ENCODE results near the gene CES4A. TPM values are rescaled to one million over a fixed set of nuclear protein-coding genes. Genes with fewer than 3 reads are reported as not detected.

CES4A gene
- total and polyA plus RNA-seq, 2 of the 13 experiments (the other 11 are each of a cell fraction or from before 2014, with no cell fraction given), result 0.09 to 0.17 TPM

DNA sequence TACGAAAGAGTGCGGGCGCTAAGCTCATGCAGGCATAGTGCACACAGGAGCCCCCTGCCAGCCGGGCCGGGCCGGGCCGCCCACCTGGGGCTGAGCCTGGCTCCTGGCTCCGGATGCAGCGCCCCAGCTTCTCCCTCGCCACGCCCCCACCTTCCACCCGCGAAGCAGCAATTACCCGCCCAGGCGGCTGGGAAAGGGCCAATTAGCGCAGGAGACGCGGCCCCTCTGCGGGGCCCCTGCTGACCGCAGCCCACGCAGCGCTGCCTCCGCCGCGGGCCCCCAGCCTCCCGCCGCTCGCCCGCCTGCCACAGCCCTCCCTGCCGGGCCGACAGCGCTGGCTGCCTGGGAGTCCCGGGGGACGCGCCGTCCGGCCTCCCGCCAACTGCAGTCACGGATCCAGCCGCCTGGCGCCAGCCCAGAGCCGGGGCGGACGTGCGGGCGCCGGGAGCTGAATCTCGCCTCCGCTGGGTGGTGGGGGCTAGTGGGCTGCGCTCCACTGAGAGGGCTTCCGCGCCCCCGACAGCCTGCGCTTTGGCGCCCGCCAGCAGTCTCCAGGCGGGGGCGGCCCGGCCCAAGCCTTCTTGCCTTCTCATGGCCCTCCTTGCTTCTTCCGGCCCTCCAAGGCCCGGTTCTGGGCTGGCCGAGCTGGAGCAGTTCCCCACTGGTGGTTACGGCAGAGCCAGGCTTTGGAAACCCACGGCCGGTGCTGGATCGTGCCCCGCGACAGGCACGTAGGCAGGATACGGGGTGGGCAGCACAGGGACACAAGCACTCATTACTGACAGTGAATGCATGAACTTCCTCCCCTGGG, 25.6 kb downstream of the CES4A start (continued):
- TF ChIP-seq HNRNPLL (IDR thresholded peaks at IDR 0.05; ENCODE audit: low read depth, low read length, poor library complexity, severe bottlenecking) (peak; percentile 64), REL (CRISPR knock-in tag; conservative IDR thresholded peaks at IDR 0.05) (peak; percentile 63; the same call in 1 of the 2 replicates), TAF15 (IDR thresholded peaks at IDR 0.05; ENCODE audit: low read depth, low read length, poor library complexity, severe bottlenecking) (no peak), ZNF776 (CRISPR knock-in tag; IDR thresholded peaks at IDR 0.05) (peak; percentile 27; the same call in 1 of the 2 replicates), POGZ (CRISPR knock-in tag; IDR thresholded peaks at IDR 0.05) (no peak; the same call in 1 of the 2 replicates), ZFAT (CRISPR knock-in tag; conservative IDR thresholded peaks at IDR 0.05) (peak; percentile 72; the same call in 1 of the 2 replicates), ZNF672 (CRISPR knock-in tag; IDR thresholded peaks at IDR 0.05) (peak; percentile 47; the same call in 1 of the 2 replicates), ZFP90 (CRISPR knock-in tag; IDR thresholded peaks at IDR 0.05; ENCODE audit: borderline replicate concordance) (0 out of 2 replicates have a peak, but pooled peaks have one; percentile 28), ZNF160 (CRISPR knock-in tag; IDR thresholded peaks at IDR 0.05) (0 out of 2 replicates have a peak, but pooled peaks have one; percentile 41), THAP11 (CRISPR knock-in tag; IDR thresholded peaks at IDR 0.05) (peak; percentile 23; the same call in 1 of the 2 replicates), HNRNPUL1 (IDR thresholded peaks at IDR 0.05; ENCODE audit: low read depth, low read length) (no peak), ZFP1 (CRISPR knock-in tag; IDR thresholded peaks at IDR 0.05) (no peak), ZMAT3 (CRISPR knock-in tag; conservative IDR thresholded peaks at IDR 0.05) (0 out of 2 replicates have a peak, but pooled peaks have one; percentile 36), HOXA5 (CRISPR knock-in tag; IDR thresholded peaks at IDR 0.05) (0 out of 2 replicates have a peak, but pooled peaks have one; percentile 35), ZNF501 (CRISPR knock-in tag; IDR thresholded peaks at IDR 0.05) (0 out of 2 replicates have a peak, but pooled peaks have one; percentile 2), KDM2A (CRISPR knock-in tag; IDR thresholded peaks at IDR 0.05; ENCODE audit: borderline replicate concordance, low read depth) (peak; percentile 32; the same call in 1 of the 2 replicates), MED13 (CRISPR knock-in tag; IDR thresholded peaks at IDR 0.05) (peak; percentile 43; the same call in 1 of the 2 replicates), ZNF772 (CRISPR knock-in tag; IDR thresholded peaks at IDR 0.05) (0 out of 2 replicates have a peak, but pooled peaks have one; percentile 51)
- TF ChIP-seq, protein P1, sequence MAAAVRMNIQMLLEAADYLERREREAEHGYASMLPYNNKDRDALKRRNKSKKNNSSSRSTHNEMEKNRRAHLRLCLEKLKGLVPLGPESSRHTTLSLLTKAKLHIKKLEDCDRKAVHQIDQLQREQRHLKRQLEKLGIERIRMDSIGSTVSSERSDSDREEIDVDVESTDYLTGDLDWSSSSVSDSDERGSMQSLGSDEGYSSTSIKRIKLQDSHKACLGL (CRISPR knock-in tag; IDR thresholded peaks at IDR 0.05), result peak; percentile 66; the same call in 1 of the 2 replicates
- TF ChIP-seq, protein P2, sequence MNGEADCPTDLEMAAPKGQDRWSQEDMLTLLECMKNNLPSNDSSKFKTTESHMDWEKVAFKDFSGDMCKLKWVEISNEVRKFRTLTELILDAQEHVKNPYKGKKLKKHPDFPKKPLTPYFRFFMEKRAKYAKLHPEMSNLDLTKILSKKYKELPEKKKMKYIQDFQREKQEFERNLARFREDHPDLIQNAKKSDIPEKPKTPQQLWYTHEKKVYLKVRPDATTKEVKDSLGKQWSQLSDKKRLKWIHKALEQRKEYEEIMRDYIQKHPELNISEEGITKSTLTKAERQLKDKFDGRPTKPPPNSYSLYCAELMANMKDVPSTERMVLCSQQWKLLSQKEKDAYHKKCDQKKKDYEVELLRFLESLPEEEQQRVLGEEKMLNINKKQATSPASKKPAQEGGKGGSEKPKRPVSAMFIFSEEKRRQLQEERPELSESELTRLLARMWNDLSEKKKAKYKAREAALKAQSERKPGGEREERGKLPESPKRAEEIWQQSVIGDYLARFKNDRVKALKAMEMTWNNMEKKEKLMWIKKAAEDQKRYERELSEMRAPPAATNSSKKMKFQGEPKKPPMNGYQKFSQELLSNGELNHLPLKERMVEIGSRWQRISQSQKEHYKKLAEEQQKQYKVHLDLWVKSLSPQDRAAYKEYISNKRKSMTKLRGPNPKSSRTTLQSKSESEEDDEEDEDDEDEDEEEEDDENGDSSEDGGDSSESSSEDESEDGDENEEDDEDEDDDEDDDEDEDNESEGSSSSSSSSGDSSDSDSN (CRISPR knock-in tag; IDR thresholded peaks at IDR 0.05), result peak; percentile 95; the same call in 1 of the 2 replicates
- TF ChIP-seq, protein P3, sequence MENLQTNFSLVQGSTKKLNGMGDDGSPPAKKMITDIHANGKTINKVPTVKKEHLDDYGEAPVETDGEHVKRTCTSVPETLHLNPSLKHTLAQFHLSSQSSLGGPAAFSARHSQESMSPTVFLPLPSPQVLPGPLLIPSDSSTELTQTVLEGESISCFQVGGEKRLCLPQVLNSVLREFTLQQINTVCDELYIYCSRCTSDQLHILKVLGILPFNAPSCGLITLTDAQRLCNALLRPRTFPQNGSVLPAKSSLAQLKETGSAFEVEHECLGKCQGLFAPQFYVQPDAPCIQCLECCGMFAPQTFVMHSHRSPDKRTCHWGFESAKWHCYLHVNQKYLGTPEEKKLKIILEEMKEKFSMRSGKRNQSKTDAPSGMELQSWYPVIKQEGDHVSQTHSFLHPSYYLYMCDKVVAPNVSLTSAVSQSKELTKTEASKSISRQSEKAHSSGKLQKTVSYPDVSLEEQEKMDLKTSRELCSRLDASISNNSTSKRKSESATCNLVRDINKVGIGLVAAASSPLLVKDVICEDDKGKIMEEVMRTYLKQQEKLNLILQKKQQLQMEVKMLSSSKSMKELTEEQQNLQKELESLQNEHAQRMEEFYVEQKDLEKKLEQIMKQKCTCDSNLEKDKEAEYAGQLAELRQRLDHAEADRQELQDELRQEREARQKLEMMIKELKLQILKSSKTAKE (CRISPR knock-in tag; IDR thresholded peaks at IDR 0.05; ENCODE audit: borderline replicate concordance), result peak; percentile 66; the same call in 1 of the 2 replicates
- TF ChIP-seq, protein P4, sequence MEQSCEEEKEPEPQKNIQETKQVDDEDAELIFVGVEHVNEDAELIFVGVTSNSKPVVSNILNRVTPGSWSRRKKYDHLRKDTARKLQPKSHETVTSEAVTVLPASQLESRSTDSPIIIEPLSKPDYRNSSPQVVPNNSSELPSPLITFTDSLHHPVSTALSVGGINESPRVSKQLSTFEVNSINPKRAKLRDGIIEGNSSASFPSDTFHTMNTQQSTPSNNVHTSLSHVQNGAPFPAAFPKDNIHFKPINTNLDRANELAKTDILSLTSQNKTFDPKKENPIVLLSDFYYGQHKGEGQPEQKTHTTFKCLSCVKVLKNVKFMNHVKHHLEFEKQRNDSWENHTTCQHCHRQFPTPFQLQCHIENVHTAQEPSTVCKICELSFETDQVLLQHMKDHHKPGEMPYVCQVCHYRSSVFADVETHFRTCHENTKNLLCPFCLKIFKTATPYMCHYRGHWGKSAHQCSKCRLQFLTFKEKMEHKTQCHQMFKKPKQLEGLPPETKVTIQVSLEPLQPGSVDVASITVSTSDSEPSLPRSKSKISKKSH (CRISPR knock-in tag; IDR thresholded peaks at IDR 0.05; ENCODE audit: borderline replicate concordance), result peak; percentile 76; the same call in 1 of the 2 replicates
